Measurements from ENCODE around the gene ROS1. TPM values are rescaled to one million over a fixed set of nuclear protein-coding genes. Genes with fewer than 3 reads are reported as not detected.

ROS1 gene
- total RNA-seq, 1 donor from 2014 or later: not detected

DNA sequence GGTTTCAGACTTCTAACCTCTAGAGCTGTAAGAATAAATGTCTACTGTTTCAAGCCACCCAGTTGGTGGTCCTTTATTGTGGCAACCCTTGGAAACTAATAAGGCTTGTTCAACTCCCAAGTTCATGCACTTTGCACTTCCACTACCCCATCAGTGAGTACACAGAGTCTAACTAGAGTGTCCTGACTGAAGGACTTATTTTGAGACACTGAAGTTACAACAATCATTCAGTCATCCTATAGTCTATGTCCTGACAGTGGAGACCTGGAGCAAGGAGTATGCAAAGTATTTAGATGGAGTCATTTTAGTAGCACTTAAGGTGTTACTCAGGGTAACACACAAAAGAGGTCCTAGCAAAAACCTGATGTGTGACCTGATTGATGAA, 97.7 kb downstream of the ROS1 start:
- no peak overlapping the region for H3K4me3 ChIP-seq
- H3K27ac ChIP-seq: no peak overlapping the region
- H3K9me3 ChIP-seq: no peaks in the 10 kb centered on the region
- no peaks in the 10 kb centered on the region for H3K36me3 ChIP-seq
- intact Hi-C loops (cut with DNase I): no loop called here
- H3K4me1 ChIP-seq: no peaks in the 10 kb centered on the region
- no peak for TF ChIP-seq POLR2AphosphoS5 (IDR thresholded peaks at IDR 0.05; ENCODE audit: insufficient read depth in 1 of 2, low read depth in 1 of 2)
- TF ChIP-seq, protein P1, sequence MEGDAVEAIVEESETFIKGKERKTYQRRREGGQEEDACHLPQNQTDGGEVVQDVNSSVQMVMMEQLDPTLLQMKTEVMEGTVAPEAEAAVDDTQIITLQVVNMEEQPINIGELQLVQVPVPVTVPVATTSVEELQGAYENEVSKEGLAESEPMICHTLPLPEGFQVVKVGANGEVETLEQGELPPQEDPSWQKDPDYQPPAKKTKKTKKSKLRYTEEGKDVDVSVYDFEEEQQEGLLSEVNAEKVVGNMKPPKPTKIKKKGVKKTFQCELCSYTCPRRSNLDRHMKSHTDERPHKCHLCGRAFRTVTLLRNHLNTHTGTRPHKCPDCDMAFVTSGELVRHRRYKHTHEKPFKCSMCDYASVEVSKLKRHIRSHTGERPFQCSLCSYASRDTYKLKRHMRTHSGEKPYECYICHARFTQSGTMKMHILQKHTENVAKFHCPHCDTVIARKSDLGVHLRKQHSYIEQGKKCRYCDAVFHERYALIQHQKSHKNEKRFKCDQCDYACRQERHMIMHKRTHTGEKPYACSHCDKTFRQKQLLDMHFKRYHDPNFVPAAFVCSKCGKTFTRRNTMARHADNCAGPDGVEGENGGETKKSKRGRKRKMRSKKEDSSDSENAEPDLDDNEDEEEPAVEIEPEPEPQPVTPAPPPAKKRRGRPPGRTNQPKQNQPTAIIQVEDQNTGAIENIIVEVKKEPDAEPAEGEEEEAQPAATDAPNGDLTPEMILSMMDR (IDR thresholded peaks at IDR 0.05): no peak
- TF ChIP-seq POLR2A (IDR thresholded peaks at IDR 0.05): no peak
- H3K27me3 ChIP-seq: no peaks in the 10 kb centered on the region
- no peak for DNase-seq (ENCODE audit: extremely low spot score in 2 of 2)

DNA sequence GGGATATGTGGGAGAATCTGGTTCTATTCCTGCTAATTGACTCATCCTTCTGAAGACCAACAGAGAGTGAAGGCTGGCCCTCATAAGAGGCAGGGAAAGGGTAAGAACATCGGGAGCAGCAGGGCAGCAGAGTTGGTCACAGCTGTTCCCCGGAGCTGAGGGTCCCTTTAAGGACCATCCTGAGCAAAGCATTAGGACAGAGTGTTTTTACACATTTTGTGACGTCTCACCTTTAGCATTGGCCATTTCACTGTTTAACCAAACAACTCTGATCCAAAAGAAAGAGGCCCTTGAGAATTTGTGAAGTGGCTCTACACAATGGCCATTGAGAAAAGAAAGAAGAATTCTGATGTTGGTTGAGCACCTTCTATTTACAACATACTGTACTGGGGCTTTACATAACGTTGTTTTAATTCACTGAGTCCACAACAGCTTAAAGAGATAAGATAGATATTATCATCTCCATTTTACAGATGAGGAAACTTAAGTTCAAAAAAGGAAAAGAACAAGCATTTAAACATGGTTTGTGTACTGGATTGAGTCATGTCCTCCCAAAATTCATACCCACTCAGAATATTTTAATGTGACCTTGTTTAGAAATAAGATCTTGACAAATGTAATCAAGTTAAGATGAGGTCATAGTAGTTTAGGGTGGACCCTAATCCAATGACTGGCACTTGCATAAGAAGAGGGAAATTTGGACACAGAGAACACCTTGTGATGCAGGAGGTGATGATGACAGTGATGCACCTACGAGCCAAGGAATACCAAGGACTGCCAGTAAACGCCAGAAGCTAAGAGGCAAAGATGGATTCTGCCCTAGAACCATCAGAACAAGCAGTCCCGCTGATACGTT, 98.4 kb downstream of the ROS1 start:
- no peak for DNase-seq (ENCODE audit: extremely low spot score in 2 of 2)
- intact Hi-C loops (cut with DNase I): no loop called here
- no peaks in the 10 kb centered on the region for H3K27me3 ChIP-seq
- TF ChIP-seq, protein P1 (IDR thresholded peaks at IDR 0.05): no peak
- TF ChIP-seq POLR2A (IDR thresholded peaks at IDR 0.05) (no peak), POLR2AphosphoS5 (IDR thresholded peaks at IDR 0.05; ENCODE audit: insufficient read depth in 1 of 2, low read depth in 1 of 2) (no peak)
- no peak overlapping the region for H3K27ac ChIP-seq
- H3K9me3 ChIP-seq: no peaks in the 10 kb centered on the region
- H3K4me1 ChIP-seq: no peaks in the 10 kb centered on the region
- no peaks in the 10 kb centered on the region for H3K36me3 ChIP-seq
- H3K4me3 ChIP-seq: no peak overlapping the region

DNA sequence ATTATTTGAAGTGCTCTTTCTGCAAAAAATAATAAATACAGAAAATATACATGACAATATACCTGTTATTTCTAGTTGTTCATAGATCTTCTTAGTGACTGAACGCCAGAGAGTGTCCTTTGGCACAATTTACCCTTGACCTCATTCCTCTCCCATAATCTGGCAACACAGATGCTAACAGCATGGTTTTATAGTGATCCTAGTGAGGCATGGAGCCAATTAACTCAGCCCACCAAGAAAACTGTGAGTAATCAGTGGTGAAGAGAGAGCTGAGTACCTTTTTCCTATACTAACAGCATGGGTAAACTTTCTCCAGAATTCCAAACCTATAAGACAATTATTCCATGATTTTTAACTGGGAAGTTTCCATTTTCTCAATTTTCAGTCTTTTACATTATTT, 99.3 kb downstream of the ROS1 start:
- Histone ChIP-seq H3K27ac (no peak overlapping the region), H3K4me3 (no peak overlapping the region), H3K27me3 (no peaks in the 10 kb centered on the region), H3K36me3 (no peaks in the 10 kb centered on the region), H3K9me3 (no peaks in the 10 kb centered on the region), H3K4me1 (no peaks in the 10 kb centered on the region)
- no peak for DNase-seq (ENCODE audit: extremely low spot score in 2 of 2)
- intact Hi-C loops (cut with DNase I): no loop called here
- TF ChIP-seq POLR2A (IDR thresholded peaks at IDR 0.05) (no peak), POLR2AphosphoS5 (IDR thresholded peaks at IDR 0.05; ENCODE audit: insufficient read depth in 1 of 2, low read depth in 1 of 2) (no peak)
- TF ChIP-seq, protein P1 (IDR thresholded peaks at IDR 0.05): no peak

GRCh38 chr6:117317261-117317660, 108.5 kb downstream of the ROS1 start:
- Histone ChIP-seq H3K27me3 (no peaks in the 10 kb centered on the region), H3K4me1 (no peaks in the 10 kb centered on the region), H3K27ac (no peak overlapping the region), H3K9me3 (no peaks in the 10 kb centered on the region), H3K36me3 (no peaks in the 10 kb centered on the region), H3K4me3 (no peak overlapping the region)
- intact Hi-C loops (cut with DNase I): no loop called here
- no peak for DNase-seq (ENCODE audit: extremely low spot score in 2 of 2)
- TF ChIP-seq POLR2A (IDR thresholded peaks at IDR 0.05): no peak
- TF ChIP-seq POLR2AphosphoS5 (IDR thresholded peaks at IDR 0.05; ENCODE audit: insufficient read depth in 1 of 2, low read depth in 1 of 2): no peak
- TF ChIP-seq, protein P1 (IDR thresholded peaks at IDR 0.05): no peak

GRCh38 chr6:117311726-117312125, 114.0 kb downstream of the ROS1 start:
- no peaks in the 10 kb centered on the region for H3K36me3 ChIP-seq
- H3K27ac ChIP-seq: no peak overlapping the region
- H3K4me1 ChIP-seq: no peaks in the 10 kb centered on the region
- no peaks in the 10 kb centered on the region for H3K27me3 ChIP-seq
- no peak for TF ChIP-seq POLR2AphosphoS5 (IDR thresholded peaks at IDR 0.05; ENCODE audit: insufficient read depth in 1 of 2, low read depth in 1 of 2)
- TF ChIP-seq, protein P1 (IDR thresholded peaks at IDR 0.05): no peak
- no peak for TF ChIP-seq POLR2A (IDR thresholded peaks at IDR 0.05)
- intact Hi-C loops (cut with DNase I): no loop called here
- no peak for DNase-seq (ENCODE audit: extremely low spot score in 2 of 2)
- H3K9me3 ChIP-seq: no peaks in the 10 kb centered on the region
- no peak overlapping the region for H3K4me3 ChIP-seq

Measured in vagina (tissue), 2 donors.